Heart left ventricle (tissue), 13 donors: Measurements from ENCODE around the gene SELE.

ENCODE experiments used
- POLR2A ChIP-seq, 2 donors: fragments of 450-650 bp; IDR thresholded peaks; one replicate each; pipeline ENCODE4 v1.6.1; 2017; ENCODE audit warnings: antibody characterized with exemption in 2 of 2, mild to moderate bottlenecking in 2 of 2, moderate library complexity in 2 of 2
- TF ChIP-seq, protein P1 (sequence below), 12 donors: fragments of 200-600 bp; sonication (generic) in 4 of 12; IDR thresholded peaks; one replicate each; pipeline versions ENCODE4 v1.5.0 to v1.8.0; 2018 to 2022; ENCODE audit warnings: antibody characterized with exemption in 12 of 12, mild to moderate bottlenecking in 5 of 12
- donor health status: ischemic (EF 13 %, LVEDD 7.1; RV severe dilation, severe dysfunction).
- donor health status: DM: no; HTN: yes; CAD: no.
- donor health status: DM: no; HTN: no; CAD: no.
- donor health status: ischemic (EF 25% LVEDD 6.9; RV normal size, moderate dysfunction).
- donor health status: ischemic (EF 25% LVEDD 5.7; RV mildly dilated, moderate dysfunction).
- donor health status: ischemic (EF 35%, LVEDD 5.7; RV mildly dilated, moderate dysfunction).
- donor health status: nonischemic (EF 11% LVEDD 7.7; RV severe dilation, severe dysfunction).
- donor health status: DM: yes; HTN: yes; CAD: no.
- donor health status: PGD.
- donor health status: ischemic (EF 29% LVEDD 5.4; RV normal size, mild dysfunction).
- donor health status: nonischemic (EF 23%, LVEDD 6.1; RV moderate dilation, normal function).

DNA sequence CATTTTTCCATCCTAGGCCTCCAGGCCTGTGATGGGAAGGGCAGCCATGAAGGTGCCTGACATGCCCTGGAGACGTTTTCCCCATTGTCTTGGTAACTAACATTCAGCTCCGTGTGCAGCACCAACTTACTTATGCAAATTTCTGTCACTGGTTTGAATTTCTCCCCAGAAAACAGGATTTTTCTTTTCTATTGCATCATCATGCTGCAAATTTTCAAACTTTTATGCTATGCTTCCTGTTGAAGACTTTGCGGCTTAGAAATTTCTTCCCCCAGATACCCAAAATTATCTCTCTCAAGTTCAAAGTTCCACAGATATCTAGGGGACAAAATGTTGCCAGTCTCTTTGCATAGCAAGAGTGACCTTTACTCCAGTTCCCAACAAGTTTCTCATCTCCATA is 25.2 kb upstream of the SELE start:
- TF ChIP-seq, protein P1, sequence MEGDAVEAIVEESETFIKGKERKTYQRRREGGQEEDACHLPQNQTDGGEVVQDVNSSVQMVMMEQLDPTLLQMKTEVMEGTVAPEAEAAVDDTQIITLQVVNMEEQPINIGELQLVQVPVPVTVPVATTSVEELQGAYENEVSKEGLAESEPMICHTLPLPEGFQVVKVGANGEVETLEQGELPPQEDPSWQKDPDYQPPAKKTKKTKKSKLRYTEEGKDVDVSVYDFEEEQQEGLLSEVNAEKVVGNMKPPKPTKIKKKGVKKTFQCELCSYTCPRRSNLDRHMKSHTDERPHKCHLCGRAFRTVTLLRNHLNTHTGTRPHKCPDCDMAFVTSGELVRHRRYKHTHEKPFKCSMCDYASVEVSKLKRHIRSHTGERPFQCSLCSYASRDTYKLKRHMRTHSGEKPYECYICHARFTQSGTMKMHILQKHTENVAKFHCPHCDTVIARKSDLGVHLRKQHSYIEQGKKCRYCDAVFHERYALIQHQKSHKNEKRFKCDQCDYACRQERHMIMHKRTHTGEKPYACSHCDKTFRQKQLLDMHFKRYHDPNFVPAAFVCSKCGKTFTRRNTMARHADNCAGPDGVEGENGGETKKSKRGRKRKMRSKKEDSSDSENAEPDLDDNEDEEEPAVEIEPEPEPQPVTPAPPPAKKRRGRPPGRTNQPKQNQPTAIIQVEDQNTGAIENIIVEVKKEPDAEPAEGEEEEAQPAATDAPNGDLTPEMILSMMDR (IDR thresholded peaks at IDR 0.05) = no peak
- no peak for TF ChIP-seq POLR2A (IDR thresholded peaks at IDR 0.05)
